K562 (cell line): ENCODE data around the gene PTPRC. TPM values are rescaled to one million over a fixed set of nuclear protein-coding genes. Genes with fewer than 3 reads are reported as not detected.

Experiments
- CHD1 ChIP-seq: fragments of 200-600 bp; sonication (generic); IDR thresholded peaks from one replicate; pipeline ENCODE4 v1.6.1; 2012; ENCODE audit warnings: mild to moderate bottlenecking, moderate library complexity, low read length, inconsistent platforms
- STAT5B ChIP-seq: fragments of 250-450 bp; sonication (Bioruptor Pico); IDR thresholded peaks from 2 replicates; pipeline ENCODE4 v1.8.0; 2021; ENCODE audit warnings: mild to moderate bottlenecking, inconsistent platforms
- polyA plus RNA-seq, 8 experiments: library from polyadenylated mRNA; depleted of rRNA in 4 of 8; stranded (reverse) in 5 of 8; unstranded in 3 of 8; fragments of >200 nt; fragmentation: Nextera tagmentation in 2 of 8; fragmentation: Illumina TruSeq in 1 of 8; extraction: Ambion mirVana in 2 of 8; extraction: Trizol in 1 of 8; gene quantifications; 2 replicates each; pipeline versions ENCODE4 v1.2.1 to v1.2.3, GENCODE V29; 2011 to 2014; ENCODE audit warnings: inconsistent platforms in 1 of 8, missing spikeins in 1 of 8
- total RNA-seq, 7 experiments: library from RNA; depleted of rRNA in 6 of 7; stranded (reverse); fragments of >200 nt in 6 of 7; fragmentation: Illumina TruSeq in 2 of 7; extraction: Trizol in 2 of 7; gene quantifications; 2 replicates each; pipeline versions ENCODE4 v1.2.1 to v1.2.3, GENCODE V29; 2011 to 2021; ENCODE audit warnings: low replicate concordance in 1 of 7
- TF ChIP-seq, protein P1 (sequence below), 2 experiments: fragments of 450-650 bp; formaldehyde crosslinking in 1 of 2; IDR thresholded peaks; 2 replicates each; pipeline versions ENCODE4 v1.4.0 to v1.6.1; 2014 to 2020; ENCODE audit warnings: mild to moderate bottlenecking in 2 of 2, borderline replicate concordance in 1 of 2, low read depth in 1 of 2

The PTPRC gene
- total and polyA plus RNA-seq, 9 of the 15 experiments (the other 6 are each of a cell fraction or from before 2014, with no cell fraction given): 7.1 to 107 (median 62.9) TPM

DNA sequence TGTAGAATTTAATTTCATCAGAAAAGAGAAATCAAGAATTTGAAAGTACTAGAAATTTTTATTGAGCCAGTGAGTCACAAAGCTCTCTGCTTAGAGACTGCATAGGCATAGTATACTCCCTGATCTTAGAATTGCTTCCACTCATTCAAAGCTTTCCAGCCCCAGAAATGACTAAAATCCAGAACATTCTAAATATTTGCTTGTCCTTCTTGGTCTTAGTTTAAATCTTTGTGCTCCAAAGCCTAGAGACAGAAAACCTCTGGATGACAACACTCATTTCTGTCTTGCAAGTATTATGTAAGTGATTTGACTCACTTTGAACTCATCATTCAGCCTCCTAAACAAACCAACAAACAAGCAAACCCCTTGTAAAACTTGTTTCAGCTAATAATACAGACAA is 74.2 kb downstream of the PTPRC start (continued):
- TF ChIP-seq, protein P1, sequence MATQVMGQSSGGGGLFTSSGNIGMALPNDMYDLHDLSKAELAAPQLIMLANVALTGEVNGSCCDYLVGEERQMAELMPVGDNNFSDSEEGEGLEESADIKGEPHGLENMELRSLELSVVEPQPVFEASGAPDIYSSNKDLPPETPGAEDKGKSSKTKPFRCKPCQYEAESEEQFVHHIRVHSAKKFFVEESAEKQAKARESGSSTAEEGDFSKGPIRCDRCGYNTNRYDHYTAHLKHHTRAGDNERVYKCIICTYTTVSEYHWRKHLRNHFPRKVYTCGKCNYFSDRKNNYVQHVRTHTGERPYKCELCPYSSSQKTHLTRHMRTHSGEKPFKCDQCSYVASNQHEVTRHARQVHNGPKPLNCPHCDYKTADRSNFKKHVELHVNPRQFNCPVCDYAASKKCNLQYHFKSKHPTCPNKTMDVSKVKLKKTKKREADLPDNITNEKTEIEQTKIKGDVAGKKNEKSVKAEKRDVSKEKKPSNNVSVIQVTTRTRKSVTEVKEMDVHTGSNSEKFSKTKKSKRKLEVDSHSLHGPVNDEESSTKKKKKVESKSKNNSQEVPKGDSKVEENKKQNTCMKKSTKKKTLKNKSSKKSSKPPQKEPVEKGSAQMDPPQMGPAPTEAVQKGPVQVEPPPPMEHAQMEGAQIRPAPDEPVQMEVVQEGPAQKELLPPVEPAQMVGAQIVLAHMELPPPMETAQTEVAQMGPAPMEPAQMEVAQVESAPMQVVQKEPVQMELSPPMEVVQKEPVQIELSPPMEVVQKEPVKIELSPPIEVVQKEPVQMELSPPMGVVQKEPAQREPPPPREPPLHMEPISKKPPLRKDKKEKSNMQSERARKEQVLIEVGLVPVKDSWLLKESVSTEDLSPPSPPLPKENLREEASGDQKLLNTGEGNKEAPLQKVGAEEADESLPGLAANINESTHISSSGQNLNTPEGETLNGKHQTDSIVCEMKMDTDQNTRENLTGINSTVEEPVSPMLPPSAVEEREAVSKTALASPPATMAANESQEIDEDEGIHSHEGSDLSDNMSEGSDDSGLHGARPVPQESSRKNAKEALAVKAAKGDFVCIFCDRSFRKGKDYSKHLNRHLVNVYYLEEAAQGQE (IDR thresholded peaks at IDR 0.05; ENCODE audit: borderline replicate concordance): no peak
- TF ChIP-seq, protein P1 (CRISPR knock-in tag; IDR thresholded peaks at IDR 0.05; ENCODE audit: low read depth): no peak
- TF ChIP-seq STAT5B (CRISPR knock-in tag) (no peak), CHD1 (no peak)
